HepG2 (cell line): ENCODE results near the gene COPZ1. TPM values are rescaled to one million over a fixed set of nuclear protein-coding genes. Genes with fewer than 3 reads are reported as not detected.

ENCODE experiments used
- CBFB ChIP-seq: sonication (generic); formaldehyde crosslinking; IDR thresholded peaks from 2 replicates; pipeline ENCODE4 v1.4.0; 2020; ENCODE audit warnings: missing genetic modification reagents
- CEBPG ChIP-seq: IDR thresholded peaks from 2 replicates; pipeline ENCODE4 v1.6.1; 2016
- FOXK1 ChIP-seq: sonication (generic); formaldehyde crosslinking; IDR thresholded peaks from 2 replicates; pipeline ENCODE4 v1.4.0; 2020; ENCODE audit warnings: low read depth, missing genetic modification reagents, borderline replicate concordance
- GABPA ChIP-seq, 2 experiments: IDR thresholded peaks; 2 replicates each; pipeline ENCODE4 v1.6.1; 2011 to 2016; ENCODE audit warnings: low read depth in 2 of 2, low read length in 1 of 2, missing biosample characterization in 1 of 2, missing genetic modification characterization in 1 of 2
- ISL2 ChIP-seq: sonication (generic); formaldehyde crosslinking; IDR thresholded peaks from 2 replicates; pipeline ENCODE4 v1.5.0; 2020; ENCODE audit warnings: missing genetic modification reagents
- KLF11 ChIP-seq: IDR thresholded peaks from 2 replicates; pipeline ENCODE4 v1.6.1; 2016; ENCODE audit warnings: missing compliant biosample characterization
- MXI1 ChIP-seq: IDR thresholded peaks from 3 replicates; pipeline ENCODE4 v1.6.1; 2012; ENCODE audit warnings: low read depth, low read length, inconsistent platforms, borderline replicate concordance
- NFATC3 ChIP-seq: sonication (generic); formaldehyde crosslinking; IDR thresholded peaks from 2 replicates; pipeline ENCODE4 v1.5.1; 2020; ENCODE audit warnings: mild to moderate bottlenecking, missing genetic modification reagents
- PAX8 ChIP-seq: sonication (generic); formaldehyde crosslinking; IDR thresholded peaks from 2 replicates; pipeline ENCODE4 v1.8.0; 2022; ENCODE audit warnings: mild to moderate bottlenecking, missing genetic modification reagents, borderline replicate concordance
- SP2 ChIP-seq: sonication (generic); formaldehyde crosslinking; IDR thresholded peaks from 2 replicates; pipeline ENCODE4 v1.5.1; 2020; ENCODE audit warnings: mild to moderate bottlenecking, missing genetic modification reagents
- ZMYM4 ChIP-seq: sonication (generic); formaldehyde crosslinking; IDR thresholded peaks from 2 replicates; pipeline ENCODE4 v1.8.1; 2023; ENCODE audit warnings: mild to moderate bottlenecking, missing genetic modification reagents
- ZNF292 ChIP-seq: sonication (generic); formaldehyde crosslinking; IDR thresholded peaks from 2 replicates; pipeline ENCODE4 v1.8.1; 2022; ENCODE audit warnings: mild to moderate bottlenecking, low read depth, missing genetic modification reagents, borderline replicate concordance
- ZNF337 ChIP-seq: sonication (generic); formaldehyde crosslinking; IDR thresholded peaks from 2 replicates; pipeline ENCODE4 v1.5.1; 2020; ENCODE audit warnings: missing genetic modification reagents, low read depth, mild to moderate bottlenecking, borderline replicate concordance
- ZNF350 ChIP-seq: sonication (generic); formaldehyde crosslinking; IDR thresholded peaks from 2 replicates; pipeline ENCODE4 v1.4.0; 2020; ENCODE audit warnings: mild to moderate bottlenecking, low read depth, missing genetic modification reagents, borderline replicate concordance
- ZNF605 ChIP-seq: sonication (generic); formaldehyde crosslinking; IDR thresholded peaks from 2 replicates; pipeline ENCODE4 v1.8.0; 2022; ENCODE audit warnings: mild to moderate bottlenecking, missing genetic modification reagents
- ZNF609 ChIP-seq: sonication (generic); formaldehyde crosslinking; IDR thresholded peaks from 2 replicates; pipeline ENCODE4 v1.4.0; 2020; ENCODE audit warnings: mild to moderate bottlenecking, missing genetic modification reagents, borderline replicate concordance
- ZNF7 ChIP-seq: IDR thresholded peaks from 2 replicates; pipeline ENCODE4 v1.6.1; 2016; ENCODE audit warnings: missing biosample characterization, missing genetic modification reagents
- ZNF816 ChIP-seq: sonication (generic); formaldehyde crosslinking; IDR thresholded peaks from 2 replicates; pipeline ENCODE4 v1.8.0; 2022; ENCODE audit warnings: missing genetic modification reagents, mild to moderate bottlenecking, borderline replicate concordance
- ZNF891 ChIP-seq: sonication (generic); formaldehyde crosslinking; IDR thresholded peaks from 2 replicates; pipeline ENCODE4 v1.5.0; 2020; ENCODE audit warnings: mild to moderate bottlenecking, missing genetic modification reagents
- polyA plus RNA-seq, 8 experiments: library from polyadenylated mRNA; depleted of rRNA in 3 of 8; stranded (reverse) in 7 of 8; unstranded in 1 of 8; fragments of >200 nt; fragmentation: Illumina TruSeq in 4 of 8; extraction: Trizol in 4 of 8; gene quantifications; 2 replicates each; pipeline versions ENCODE4 v1.2.1 to v1.2.3, GENCODE V29; 2011 to 2016; ENCODE audit warnings: low read depth in 4 of 8, missing spikeins in 1 of 8, mixed read lengths in 1 of 8; ENCODE audit not compliant: insufficient read depth in 1 of 8
- total RNA-seq, 5 experiments: library from RNA; depleted of rRNA; stranded (reverse); fragments of >200 nt; fragmentation: Illumina TruSeq; extraction: Trizol; gene quantifications; 2 replicates each; pipeline ENCODE4 v1.2.3, GENCODE V29; 2016; ENCODE audit warnings: low read depth in 1 of 5
- TF ChIP-seq, protein P1 (sequence below): sonication (generic); IDR thresholded peaks from 2 replicates; pipeline ENCODE4 v1.6.1; 2016; ENCODE audit warnings: low read depth, borderline replicate concordance
- TF ChIP-seq, protein P2 (sequence below): IDR thresholded peaks from 2 replicates; pipeline ENCODE4 v1.6.1; 2016; ENCODE audit warnings: low read depth, control low read depth
- TF ChIP-seq, protein P3 (sequence below): IDR thresholded peaks from 2 replicates; pipeline ENCODE4 v1.6.1; 2016; ENCODE audit warnings: missing compliant biosample characterization, missing genetic modification reagents, borderline replicate concordance

Gene COPZ1
- total and polyA plus RNA-seq, 2 of the 13 experiments (the other 11 are each of a cell fraction or from before 2014, with no cell fraction given), result 125 to 184 TPM

GRCh38 chr12:54379398-54380201 lies 54.7 kb downstream of the COPZ1 start (continued):
- TF ChIP-seq, protein P1, sequence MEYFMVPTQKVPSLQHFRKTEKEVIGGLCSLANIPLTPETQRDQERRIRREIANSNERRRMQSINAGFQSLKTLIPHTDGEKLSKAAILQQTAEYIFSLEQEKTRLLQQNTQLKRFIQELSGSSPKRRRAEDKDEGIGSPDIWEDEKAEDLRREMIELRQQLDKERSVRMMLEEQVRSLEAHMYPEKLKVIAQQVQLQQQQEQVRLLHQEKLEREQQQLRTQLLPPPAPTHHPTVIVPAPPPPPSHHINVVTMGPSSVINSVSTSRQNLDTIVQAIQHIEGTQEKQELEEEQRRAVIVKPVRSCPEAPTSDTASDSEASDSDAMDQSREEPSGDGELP, result no peak
- TF ChIP-seq PAX8 (CRISPR knock-in tag) (no peak), ZNF7 (CRISPR knock-in tag) (no peak), MXI1 (0 out of 3 replicates have a peak, but pooled peaks have one; percentile 21), FOXK1 (CRISPR knock-in tag) (0 out of 2 replicates have a peak, but pooled peaks have one; percentile 32), CEBPG (CRISPR knock-in tag) (no peak), ZNF609 (CRISPR knock-in tag) (no peak), ISL2 (CRISPR knock-in tag) (no peak), ZNF337 (CRISPR knock-in tag) (no peak), CBFB (CRISPR knock-in tag) (peak; percentile 43; the same call in 1 of the 2 replicates), ZNF350 (CRISPR knock-in tag) (peak; percentile 66; the same call in 1 of the 2 replicates), ZNF605 (CRISPR knock-in tag) (no peak), GABPA (IDR thresholded peaks at IDR 0.05; ENCODE audit: low read depth, low read length) (no peak), GABPA (CRISPR knock-in tag; IDR thresholded peaks at IDR 0.05; ENCODE audit: low read depth) (no peak), KLF11 (CRISPR knock-in tag) (0 out of 2 replicates have a peak, but pooled peaks have one; percentile 32), ZNF891 (CRISPR knock-in tag) (no peak), ZNF292 (CRISPR knock-in tag) (no peak), SP2 (no peak), ZNF816 (CRISPR knock-in tag) (no peak), ZMYM4 (CRISPR knock-in tag) (peak; percentile 66; the same call in 1 of the 2 replicates), NFATC3 (no peak)
- TF ChIP-seq, protein P2, sequence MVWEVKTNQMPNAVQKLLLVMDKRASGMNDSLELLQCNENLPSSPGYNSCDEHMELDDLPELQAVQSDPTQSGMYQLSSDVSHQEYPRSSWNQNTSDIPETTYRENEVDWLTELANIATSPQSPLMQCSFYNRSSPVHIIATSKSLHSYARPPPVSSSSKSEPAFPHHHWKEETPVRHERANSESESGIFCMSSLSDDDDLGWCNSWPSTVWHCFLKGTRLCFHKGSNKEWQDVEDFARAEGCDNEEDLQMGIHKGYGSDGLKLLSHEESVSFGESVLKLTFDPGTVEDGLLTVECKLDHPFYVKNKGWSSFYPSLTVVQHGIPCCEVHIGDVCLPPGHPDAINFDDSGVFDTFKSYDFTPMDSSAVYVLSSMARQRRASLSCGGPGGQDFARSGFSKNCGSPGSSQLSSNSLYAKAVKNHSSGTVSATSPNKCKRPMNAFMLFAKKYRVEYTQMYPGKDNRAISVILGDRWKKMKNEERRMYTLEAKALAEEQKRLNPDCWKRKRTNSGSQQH (CRISPR knock-in tag), result no peak
- TF ChIP-seq, protein P3, sequence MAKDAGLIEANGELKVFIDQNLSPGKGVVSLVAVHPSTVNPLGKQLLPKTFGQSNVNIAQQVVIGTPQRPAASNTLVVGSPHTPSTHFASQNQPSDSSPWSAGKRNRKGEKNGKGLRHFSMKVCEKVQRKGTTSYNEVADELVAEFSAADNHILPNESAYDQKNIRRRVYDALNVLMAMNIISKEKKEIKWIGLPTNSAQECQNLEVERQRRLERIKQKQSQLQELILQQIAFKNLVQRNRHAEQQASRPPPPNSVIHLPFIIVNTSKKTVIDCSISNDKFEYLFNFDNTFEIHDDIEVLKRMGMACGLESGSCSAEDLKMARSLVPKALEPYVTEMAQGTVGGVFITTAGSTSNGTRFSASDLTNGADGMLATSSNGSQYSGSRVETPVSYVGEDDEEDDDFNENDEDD, result peak; percentile 55; the same call in 1 of the 2 replicates
